Lower lobe of right lung (tissue), 2 donors: ENCODE measurements around the gene IL17RD. TPM values are rescaled to one million over a fixed set of nuclear protein-coding genes. Genes with fewer than 3 reads are reported as not detected.

Source experiments
- ATAC-seq, 2 donors: fragments of 200-7000 bp; cut with Tn5 transposase; one replicate each; pipeline ENCODE4 v1.9.1; 2020 to 2022; ENCODE audit warnings: mild to moderate bottlenecking in 2 of 2, moderate library complexity in 2 of 2
- DNase-seq: peaks from one replicate; pipeline ENCODE4 v3.0.0-alpha.2; 2020
- H3K27ac ChIP-seq: fragments of 200-600 bp; one replicate; pipeline ENCODE4 v1.8.0; 2022
- H3K27me3 ChIP-seq: fragments of 200-600 bp; one replicate; pipeline ENCODE4 v1.8.0; 2022; ENCODE audit warnings: low read depth
- H3K36me3 ChIP-seq: fragments of 200-600 bp; one replicate; pipeline ENCODE4 v1.8.0; 2022; ENCODE audit warnings: mild to moderate bottlenecking
- H3K4me1 ChIP-seq: fragments of 200-600 bp; one replicate; pipeline ENCODE4 v1.8.0; 2022
- H3K4me3 ChIP-seq: fragments of 200-600 bp; one replicate; pipeline ENCODE4 v1.8.0; 2022; ENCODE audit warnings: mild to moderate bottlenecking
- H3K9me3 ChIP-seq: fragments of 200-600 bp; one replicate; pipeline ENCODE4 v1.8.0; 2022
- CTCF ChIP-seq: fragments of 200-600 bp; IDR thresholded peaks from one replicate; pipeline ENCODE4 v1.8.0; 2022; ENCODE audit warnings: antibody characterized with exemption, mild to moderate bottlenecking
- intact Hi-C: fragments of 100-400 bp; cut with DNase I; formaldehyde crosslinking; loops from one replicate; pipeline ENCODE4 v1.11.0; 2022
- total RNA-seq: library from RNA; stranded (reverse); fragmentation: NEBNext Ultra II Directional; extraction: Animal tissue kit (Norgen Biotek cat#: 25700); gene quantifications from one replicate; pipeline ENCODE4 v1.2.1, GENCODE V29; 2021
- donor health status: DM: no; HTN: yes; CAD: no; lungs with severe emphysema.

IL17RD gene
- total RNA-seq, 1 donor from 2014 or later = 2.4 TPM

GRCh38 chr3:57169872-57170623 is 4.9 kb upstream of the IL17RD start:
- DNase-seq (peak; percentile 82), ATAC-seq (peak; percentile 86 to 91)
- peak; percentile 82 for TF ChIP-seq CTCF
- Histone ChIP-seq H3K27me3 (peaks cover 13% of the 10 kb centered on the region), H3K27ac (peak overlapping the region; percentile 13), H3K36me3 (no peaks in the 10 kb centered on the region), H3K9me3 (no peaks in the 10 kb centered on the region), H3K4me3 (peak overlapping the region; percentile 55), H3K4me1 (peaks cover 14% of the 10 kb centered on the region)
- intact Hi-C loops = no loop called here

- intact Hi-C loops = no loop called here
Observed at GRCh38 chr3:57169108-57169507, 4.0 kb upstream of the IL17RD start.

GRCh38 chr3:57168151-57168550 is 3.0 kb upstream of the IL17RD start:
- DNase-seq = no peak
- H3K4me1 ChIP-seq = peaks cover 23% of the 10 kb centered on the region
- intact Hi-C loops = no loop called here
- no peak for ATAC-seq
- H3K27me3 ChIP-seq = peaks cover 26% of the 10 kb centered on the region
- H3K36me3 ChIP-seq = no peaks in the 10 kb centered on the region
- TF ChIP-seq CTCF = no peak
- H3K27ac ChIP-seq = no peak overlapping the region
- H3K9me3 ChIP-seq = no peaks in the 10 kb centered on the region
- H3K4me3 ChIP-seq = no peak overlapping the region

More at GRCh38 chr3:57169108-57169507, 4.0 kb upstream of the IL17RD start:
- no peak for TF ChIP-seq CTCF
- H3K4me3 ChIP-seq = no peak overlapping the region
- no peak overlapping the region for H3K27ac ChIP-seq
- H3K9me3 ChIP-seq = no peaks in the 10 kb centered on the region
- H3K4me1 ChIP-seq = peaks cover 21% of the 10 kb centered on the region
- DNase-seq (no peak), ATAC-seq (no peak)
- no peaks in the 10 kb centered on the region for H3K36me3 ChIP-seq
- peaks cover 22% of the 10 kb centered on the region for H3K27me3 ChIP-seq

- Histone ChIP-seq H3K4me3 (no peak overlapping the region), H3K27me3 (peaks cover 31% of the 10 kb centered on the region), H3K4me1 (peaks cover 23% of the 10 kb centered on the region), H3K27ac (no peak overlapping the region), H3K36me3 (no peaks in the 10 kb centered on the region), H3K9me3 (no peaks in the 10 kb centered on the region)
- no peak for ATAC-seq
- DNase-seq = no peak
- no peak for TF ChIP-seq CTCF
- intact Hi-C loops = no loop called here
Observed at GRCh38 chr3:57166660-57167059, 1.5 kb upstream of the IL17RD start.

GRCh38 chr3:57165641-57166040 is 488 bp upstream of the IL17RD start:
- ATAC-seq = no peak
- peaks cover 31% of the 10 kb centered on the region for H3K27me3 ChIP-seq
- intact Hi-C loops = no loop called here

More at GRCh38 chr3:57165641-57166040, 488 bp upstream of the IL17RD start:
- H3K4me1 ChIP-seq = peaks cover 23% of the 10 kb centered on the region
- H3K36me3 ChIP-seq = no peaks in the 10 kb centered on the region
- H3K9me3 ChIP-seq = no peaks in the 10 kb centered on the region
- no peak for DNase-seq
- peak overlapping the region; percentile 71 for H3K4me3 ChIP-seq
- TF ChIP-seq CTCF = no peak
- H3K27ac ChIP-seq = no peak overlapping the region
